Loucy (cell line): Measurements from ENCODE around the gene KRTAP5-1.

Experiments used
- H2AFZ ChIP-seq: fragments of 200-600 bp; sonication (generic); 2 replicates; pipeline ENCODE4 v1.6.0; 2016; ENCODE audit warnings: antibody characterized with exemption, mild to moderate bottlenecking, low read length, moderate library complexity
- H3F3A ChIP-seq: fragments of 200-600 bp; 2 replicates; pipeline ENCODE4 v1.6.0; 2016; ENCODE audit warnings: antibody characterized with exemption, low read depth, mild to moderate bottlenecking
- H3K27me3 ChIP-seq: fragments of 200-600 bp; sonication (generic); 2 replicates; pipeline ENCODE4 v1.6.1; 2014; ENCODE audit warnings: low read length, mild to moderate bottlenecking; ENCODE audit not compliant: insufficient read depth, poor library complexity, severe bottlenecking
- H3K36me3 ChIP-seq: fragments of 200-600 bp; sonication (generic); 2 replicates; pipeline ENCODE4 v1.6.1; 2016; ENCODE audit warnings: low read length; ENCODE audit not compliant: insufficient read depth
- H3K4me1 ChIP-seq: fragments of 200-600 bp; sonication (generic); 2 replicates; pipeline ENCODE4 v1.5.1; 2014; ENCODE audit warnings: low read length, mild to moderate bottlenecking; ENCODE audit not compliant: insufficient read depth, poor library complexity, severe bottlenecking
- H3K4me2 ChIP-seq: fragments of 200-600 bp; sonication (generic); 2 replicates; pipeline ENCODE4 v1.6.0; 2014; ENCODE audit warnings: antibody characterized with exemption, low read length, low read depth, mild to moderate bottlenecking; ENCODE audit not compliant: poor library complexity, severe bottlenecking
- H3K4me3 ChIP-seq: fragments of 200-600 bp; sonication (generic); 2 replicates; pipeline ENCODE4 v1.5.1; 2014; ENCODE audit warnings: low read length, mild to moderate bottlenecking, mixed read lengths; ENCODE audit not compliant: poor library complexity, severe bottlenecking
- H3K79me2 ChIP-seq: fragments of 200-600 bp; sonication (generic); 2 replicates; pipeline ENCODE4 v1.6.1; 2014; ENCODE audit warnings: low read length; ENCODE audit not compliant: insufficient read depth
- H3K9ac ChIP-seq: fragments of 200-600 bp; sonication (generic); 2 replicates; pipeline ENCODE4 v1.6.0; 2014; ENCODE audit warnings: mild to moderate bottlenecking, low read depth, low read length, moderate library complexity; ENCODE audit not compliant: poor library complexity, severe bottlenecking
- H3K9me2 ChIP-seq: fragments of 200-600 bp; sonication (generic); replicated peaks from 2 replicates; pipeline ENCODE4 v1.6.1; 2016; ENCODE audit warnings: low read depth, low read length, mixed read lengths
- H3K9me3 ChIP-seq: fragments of 200-600 bp; sonication (generic); 2 replicates; pipeline ENCODE4 v1.6.1; 2014; ENCODE audit warnings: mild to moderate bottlenecking, antibody characterized with exemption, low read length, low read depth; ENCODE audit not compliant: insufficient read depth
- H4K20me1 ChIP-seq: fragments of 200-600 bp; sonication (generic); 2 replicates; pipeline ENCODE4 v1.6.0; 2014; ENCODE audit warnings: antibody characterized with exemption, low read length, mild to moderate bottlenecking; ENCODE audit not compliant: insufficient read depth, poor library complexity, severe bottlenecking
- EZH2phosphoT487 ChIP-seq: fragments of 200-600 bp; IDR thresholded peaks from 2 replicates; pipeline ENCODE4 v1.6.1; 2018; ENCODE audit warnings: antibody characterized with exemption, mild to moderate bottlenecking, moderate library complexity, borderline replicate concordance
- TF ChIP-seq, protein P1 (sequence below): fragments of 200-600 bp; sonication (generic); conservative IDR thresholded peaks from 2 replicates; pipeline ENCODE4 v1.5.1; 2014; ENCODE audit warnings: mild to moderate bottlenecking, antibody characterized with exemption, low read length

The KRTAP5-1 gene

GRCh38 chr11:1560649-1561251, 24.3 kb downstream of the KRTAP5-1 start:
- Histone ChIP-seq H2AFZ (no peak overlapping the region), H3K4me1 (no peaks in the 10 kb centered on the region), H3K9me3 (no peaks in the 10 kb centered on the region), H3K79me2 (no peaks in the 10 kb centered on the region), H3F3A (no peaks in the 10 kb centered on the region), H3K9me2 (no peaks in the 10 kb centered on the region), H3K36me3 (no peaks in the 10 kb centered on the region), H3K4me3 (no peak overlapping the region), H3K4me2 (no peak overlapping the region), H3K27me3 (no peaks in the 10 kb centered on the region), H4K20me1 (no peaks in the 10 kb centered on the region), H3K9ac (no peak overlapping the region)
- TF ChIP-seq, protein P1, sequence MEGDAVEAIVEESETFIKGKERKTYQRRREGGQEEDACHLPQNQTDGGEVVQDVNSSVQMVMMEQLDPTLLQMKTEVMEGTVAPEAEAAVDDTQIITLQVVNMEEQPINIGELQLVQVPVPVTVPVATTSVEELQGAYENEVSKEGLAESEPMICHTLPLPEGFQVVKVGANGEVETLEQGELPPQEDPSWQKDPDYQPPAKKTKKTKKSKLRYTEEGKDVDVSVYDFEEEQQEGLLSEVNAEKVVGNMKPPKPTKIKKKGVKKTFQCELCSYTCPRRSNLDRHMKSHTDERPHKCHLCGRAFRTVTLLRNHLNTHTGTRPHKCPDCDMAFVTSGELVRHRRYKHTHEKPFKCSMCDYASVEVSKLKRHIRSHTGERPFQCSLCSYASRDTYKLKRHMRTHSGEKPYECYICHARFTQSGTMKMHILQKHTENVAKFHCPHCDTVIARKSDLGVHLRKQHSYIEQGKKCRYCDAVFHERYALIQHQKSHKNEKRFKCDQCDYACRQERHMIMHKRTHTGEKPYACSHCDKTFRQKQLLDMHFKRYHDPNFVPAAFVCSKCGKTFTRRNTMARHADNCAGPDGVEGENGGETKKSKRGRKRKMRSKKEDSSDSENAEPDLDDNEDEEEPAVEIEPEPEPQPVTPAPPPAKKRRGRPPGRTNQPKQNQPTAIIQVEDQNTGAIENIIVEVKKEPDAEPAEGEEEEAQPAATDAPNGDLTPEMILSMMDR: no peak
- TF ChIP-seq EZH2phosphoT487: no peak

- Histone ChIP-seq H2AFZ (no peak overlapping the region), H3K4me2 (no peak overlapping the region), H3F3A (no peaks in the 10 kb centered on the region), H3K9me3 (no peaks in the 10 kb centered on the region), H4K20me1 (no peaks in the 10 kb centered on the region), H3K79me2 (no peaks in the 10 kb centered on the region), H3K9me2 (no peaks in the 10 kb centered on the region), H3K36me3 (no peaks in the 10 kb centered on the region), H3K27me3 (no peaks in the 10 kb centered on the region), H3K4me3 (no peak overlapping the region), H3K9ac (no peak overlapping the region), H3K4me1 (no peaks in the 10 kb centered on the region)
- TF ChIP-seq EZH2phosphoT487: no peak
These were observed 25.0 kb downstream of the KRTAP5-1 start for GRCh38 chr11:1560002-1560648.

DNA sequence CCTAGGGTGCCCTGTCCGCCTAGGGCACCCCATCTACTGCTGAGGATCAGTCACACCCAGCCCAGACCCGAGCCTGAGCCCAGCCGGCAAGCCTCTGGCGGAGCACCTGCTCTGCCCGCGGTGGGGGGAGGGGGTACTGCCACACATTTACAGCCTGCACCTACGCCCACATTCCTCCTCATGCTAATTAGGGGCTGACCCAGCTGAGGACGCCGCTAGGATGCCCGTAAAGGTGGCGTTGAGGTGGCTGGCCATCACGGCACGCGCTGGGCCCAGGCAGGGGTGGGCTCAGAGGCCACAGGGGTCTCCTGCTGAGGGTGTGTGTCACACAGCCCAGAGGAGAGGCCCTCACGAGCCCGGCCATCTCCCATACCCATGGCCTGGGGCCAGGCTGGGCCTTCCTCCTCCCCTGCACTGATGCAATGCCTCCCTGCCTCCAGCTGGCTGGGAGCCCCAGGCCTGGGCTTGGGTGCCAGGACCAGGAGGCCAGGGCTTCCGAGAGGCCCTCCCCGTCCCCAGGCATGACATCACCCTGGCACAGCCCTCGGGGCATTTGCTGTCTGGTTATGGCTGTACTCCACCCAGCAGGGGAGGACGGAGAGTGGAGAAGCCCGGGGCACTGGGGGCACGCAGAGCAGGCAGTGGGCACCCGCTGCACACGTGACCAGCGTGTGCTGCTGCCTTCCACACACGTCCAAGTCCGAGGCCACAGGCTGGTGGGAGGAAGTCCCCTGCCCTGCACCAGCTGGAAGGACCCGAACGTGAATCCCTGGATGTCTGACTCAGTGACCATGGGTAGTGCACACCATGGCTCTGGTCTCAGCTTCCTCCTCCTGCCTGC, 25.8 kb downstream of the KRTAP5-1 start:
- no peak for TF ChIP-seq EZH2phosphoT487
- TF ChIP-seq, protein P1: no peak
- no peaks in the 10 kb centered on the region for H3K9me3 ChIP-seq
- H2AFZ ChIP-seq: no peak overlapping the region

More for the DNA sequence above, 25.8 kb downstream of the KRTAP5-1 start:
- H3K36me3 ChIP-seq: no peaks in the 10 kb centered on the region
- H3K4me2 ChIP-seq: no peak overlapping the region
- H3K9me2 ChIP-seq: no peaks in the 10 kb centered on the region
- no peaks in the 10 kb centered on the region for H3K27me3 ChIP-seq
- H3K4me3 ChIP-seq: no peak overlapping the region
- no peak overlapping the region for H3K9ac ChIP-seq
- no peaks in the 10 kb centered on the region for H3K79me2 ChIP-seq
- no peaks in the 10 kb centered on the region for H3K4me1 ChIP-seq
- H3F3A ChIP-seq: no peaks in the 10 kb centered on the region
- no peaks in the 10 kb centered on the region for H4K20me1 ChIP-seq
